MCF 10A (cell line): ENCODE data around the gene DEFB113. TPM values are rescaled to one million over a fixed set of nuclear protein-coding genes. Genes with fewer than 3 reads are reported as not detected.
A peak's percentile ranks its signal among the peaks of the same experiment; 100 is the strongest.

Experiments
- Bru-seq: library from RNA; stranded (reverse); fragments of 400-500 nt; gene quantifications from one replicate; lab custom pipeline; 2021; lab: Mats Ljungman, UMichigan
- BruChase-seq, 2 experiments: library from RNA; stranded (reverse); fragments of 400-500 nt; gene quantifications; one replicate each; lab custom pipeline; 2021; lab: Mats Ljungman, UMichigan
- BruUV-seq: library from RNA; stranded (reverse); fragments of 400-500 nt; replicated peaks from 2 replicates; lab custom pipeline; 2021; lab: Mats Ljungman, UMichigan
- CTCF ChIA-PET: fragments of 300-600 bp; sonication (Branson Sonifier 250); formaldehyde crosslinking; extraction: SDS; loops from one replicate; lab custom pipeline; 2021; ENCODE audit warnings: antibody characterized with exemption, inconsistent platforms; lab: Yijun Ruan, JAX
- POLR2A ChIA-PET: fragments of 300-600, 350-650 bp; sonication (Branson Sonifier 250); formaldehyde crosslinking; extraction: SDS; loops from one replicate; lab custom pipeline; 2020; ENCODE audit warnings: antibody characterized with exemption, inconsistent platforms; lab: Yijun Ruan, JAX
- DNase-seq: peaks from one replicate; pipeline ENCODE4 v3.0.0-alpha.2; 2018; ENCODE audit not compliant: unreplicated experiment
- H3K27ac Mint-ChIP-seq: one replicate; pipeline ENCODE4 v1.8.0; 2022; ENCODE audit warnings: mild to moderate bottlenecking, low read depth, mixed read lengths; ENCODE audit not compliant: unreplicated experiment
- H3K27me3 Mint-ChIP-seq: one replicate; pipeline ENCODE4 v1.8.0; 2022; ENCODE audit warnings: mixed read lengths; ENCODE audit not compliant: insufficient read depth, unreplicated experiment
- H3K36me3 Mint-ChIP-seq: one replicate; pipeline ENCODE4 v1.8.0; 2022; ENCODE audit warnings: mild to moderate bottlenecking, moderate library complexity, mixed read lengths; ENCODE audit not compliant: insufficient read depth, unreplicated experiment
- H3K4me1 Mint-ChIP-seq: one replicate; pipeline ENCODE4 v1.8.0; 2022; ENCODE audit warnings: mixed read lengths; ENCODE audit not compliant: insufficient read depth, unreplicated experiment
- H3K4me3 Mint-ChIP-seq: one replicate; pipeline ENCODE4 v1.8.0; 2022; ENCODE audit warnings: mild to moderate bottlenecking, moderate library complexity, mixed read lengths; ENCODE audit not compliant: unreplicated experiment
- H3K9me3 Mint-ChIP-seq: one replicate; pipeline ENCODE4 v1.8.0; 2022; ENCODE audit warnings: mixed read lengths; ENCODE audit not compliant: unreplicated experiment
- CTCF ChIP-seq: fragments of 200-600 bp; IDR thresholded peaks from one replicate; pipeline ENCODE4 v1.8.0; 2022; ENCODE audit warnings: antibody characterized with exemption, mild to moderate bottlenecking; ENCODE audit not compliant: unreplicated experiment
- intact Hi-C: fragments of 100-400 bp; cut with micrococcal nuclease; formaldehyde crosslinking; loops from 2 replicates; pipeline ENCODE4 v1.14.1; 2022
- long read RNA-seq: library from polyadenylated mRNA; stranded (forward); transcript quantifications from one replicate; pipeline ENCODE4 v2.0.0, GENCODE V29; 2022
- total RNA-seq: library from RNA; stranded (reverse); gene quantifications from 2 replicates; pipeline ENCODE4 v1.2.3, GENCODE V29; 2022

Gene DEFB113, protein sequence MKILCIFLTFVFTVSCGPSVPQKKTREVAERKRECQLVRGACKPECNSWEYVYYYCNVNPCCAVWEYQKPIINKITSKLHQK
- total RNA-seq: not detected in 2 replicates
- not detected for Bru-seq, nascent RNA
- BruChase-seq, experiment 1, labeled RNA remaining after a 6-hour chase: not detected
- BruChase-seq, experiment 2, labeled RNA remaining after a 2-hour chase: not detected
- long read RNA-seq: 0 reads

GRCh38 chr6:49969605-49970004, at the start of gene DEFB113:
Gene DEFB113, minus strand, starts transcription at chr6:49969625. Its CDS starts 0 bp downstream, at chr6:49969625.
- CTCF ChIA-PET: no interaction called here
- Mint-ChIP-seq H3K4me1 (no peaks in the 10 kb centered on the region), H3K36me3 (no peaks in the 10 kb centered on the region), H3K27me3 (peaks cover 50% of the 10 kb centered on the region), H3K27ac (no peak within 1 kb of the TSS), H3K4me3 (no peak within 1 kb of the TSS), H3K9me3 (no peaks in the 10 kb centered on the region)
- no peak for DNase-seq
- BruUV-seq: no TSS peak
- intact Hi-C loops: no loop called here
- no peak for TF ChIP-seq CTCF
- POLR2A ChIA-PET: no interaction called here

DNA sequence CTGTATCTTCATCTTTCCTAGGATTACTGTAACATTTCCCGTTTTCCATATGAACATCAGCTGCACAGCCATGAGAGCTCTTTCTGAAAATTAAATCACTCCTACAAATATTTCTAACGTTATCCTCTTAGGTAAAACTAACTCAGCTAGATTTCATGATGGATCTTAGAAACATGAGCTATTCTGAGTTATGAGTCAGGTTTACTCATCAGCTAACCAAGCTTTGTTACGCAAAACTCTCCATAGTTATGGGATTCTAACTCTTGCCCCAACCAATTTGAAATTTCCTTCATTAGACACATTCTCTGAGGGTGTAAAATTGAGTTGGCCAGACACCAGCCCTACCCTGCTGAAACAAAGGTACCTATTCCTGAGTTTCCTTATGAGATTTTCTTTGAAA, 38.4 kb upstream of the DEFB113 start:
- H3K27ac Mint-ChIP-seq: no peak overlapping the region
- H3K9me3 Mint-ChIP-seq: no peaks in the 10 kb centered on the region
- CTCF ChIA-PET: no interaction called here

DNA sequence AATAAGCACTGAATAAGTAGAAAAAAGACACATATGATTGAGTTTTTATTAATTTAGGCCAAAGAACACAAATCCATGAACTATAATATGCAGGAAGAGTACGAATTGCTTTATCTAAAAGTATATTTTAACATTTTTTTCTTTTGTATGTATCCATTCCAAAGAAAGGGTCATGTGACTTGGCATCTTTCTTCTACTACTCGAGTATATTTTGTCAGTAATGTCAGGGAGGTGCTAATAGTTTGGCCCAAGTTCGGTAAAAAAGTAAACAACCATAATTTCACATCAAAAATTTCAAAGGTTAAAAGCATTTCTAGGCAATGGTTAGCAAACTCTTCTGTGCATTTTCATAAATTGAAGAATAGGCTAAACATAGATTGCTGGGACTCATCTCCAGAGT, 33.7 kb upstream of the DEFB113 start:
- H3K4me1 Mint-ChIP-seq: peaks cover 7% of the 10 kb centered on the region
- intact Hi-C loops: no loop called here
- H3K36me3 Mint-ChIP-seq: no peaks in the 10 kb centered on the region
- peaks cover 12% of the 10 kb centered on the region for H3K27me3 Mint-ChIP-seq
- H3K9me3 Mint-ChIP-seq: no peaks in the 10 kb centered on the region
- no peak for DNase-seq
- no TSS peak for BruUV-seq
- ChIA-PET CTCF (no interaction called here), POLR2A (no interaction called here)
- no peak overlapping the region for H3K4me3 Mint-ChIP-seq
- no peak for TF ChIP-seq CTCF
- no peak overlapping the region for H3K27ac Mint-ChIP-seq

More for the DNA sequence above, 38.4 kb upstream of the DEFB113 start:
- no peak for TF ChIP-seq CTCF
- intact Hi-C loops: no loop called here
- Mint-ChIP-seq H3K4me1 (peaks cover 10% of the 10 kb centered on the region), H3K36me3 (no peaks in the 10 kb centered on the region), H3K4me3 (no peak overlapping the region), H3K27me3 (no peaks in the 10 kb centered on the region)
- BruUV-seq: no TSS peak
- DNase-seq: peak; percentile 68
- POLR2A ChIA-PET: interaction anchor here (0.5 to 0.8 kb wide), 3 partner anchors 10 to 93 kb away, joined by 3 to 4 read pairs (median 3); no protein-coding TSS in a partner anchor

DNA sequence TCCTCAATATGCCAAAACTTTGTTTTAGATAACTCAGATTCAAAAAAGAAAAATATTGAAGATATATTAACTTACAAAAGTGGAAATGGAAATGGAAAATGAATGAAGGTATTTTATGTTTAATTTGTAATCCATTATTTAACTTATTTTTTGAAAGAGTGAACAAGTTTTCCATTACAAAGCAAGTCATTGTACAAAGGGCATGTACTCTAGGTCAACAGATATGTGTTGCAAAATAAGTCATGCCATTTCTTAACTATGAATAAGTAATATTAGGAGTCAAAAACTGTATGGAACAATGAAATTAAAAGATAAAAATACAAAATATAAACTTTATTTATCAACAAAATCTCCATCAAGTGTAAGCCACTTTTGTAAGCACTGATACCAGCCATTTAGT, 25.9 kb upstream of the DEFB113 start:
- Mint-ChIP-seq H3K4me1 (no peaks in the 10 kb centered on the region), H3K27me3 (no peaks in the 10 kb centered on the region), H3K4me3 (no peak overlapping the region), H3K9me3 (no peaks in the 10 kb centered on the region), H3K36me3 (no peaks in the 10 kb centered on the region), H3K27ac (no peak overlapping the region)
- no peak for TF ChIP-seq CTCF
- ChIA-PET CTCF (no interaction called here), POLR2A (no interaction called here)
- DNase-seq: no peak
- no TSS peak for BruUV-seq
- intact Hi-C loops: no loop called here
